GM06990 (cell line): ENCODE measurements around the gene ST6GAL1.

Source experiments
- DNase-seq: peaks from one replicate; pipeline ENCODE4 v3.0.0-alpha.2; 2011; ENCODE audit not compliant: insufficient read length; ENCODE audit errors: extremely low read depth
- H3K27me3 ChIP-seq: replicated peaks from 2 replicates; pipeline ENCODE4 v1.6.0; 2011; ENCODE audit warnings: low read length; ENCODE audit not compliant: control insufficient read depth, insufficient read depth
- H3K36me3 ChIP-seq: 2 replicates; pipeline ENCODE4 v1.5.1; 2011; ENCODE audit warnings: low read length; ENCODE audit not compliant: control insufficient read depth, insufficient read depth
- H3K4me3 ChIP-seq: replicated peaks from 2 replicates; pipeline ENCODE4 v1.5.1; 2011; ENCODE audit warnings: low read depth, mild to moderate bottlenecking, control low read depth, low read length
- CTCF ChIP-seq: IDR thresholded peaks from 2 replicates; pipeline ENCODE4 v1.5.1; 2011; ENCODE audit warnings: low read length, control low read depth, mild to moderate bottlenecking, inconsistent platforms; ENCODE audit not compliant: insufficient read depth, poor library complexity, severe bottlenecking

The ST6GAL1 gene

GRCh38 chr3:187107989-187108388 is 177.7 kb downstream of the ST6GAL1 start:
- Histone ChIP-seq H3K4me3 (no peak overlapping the region), H3K36me3 (no peaks in the 10 kb centered on the region), H3K27me3 (no peaks in the 10 kb centered on the region)
- no peak for TF ChIP-seq CTCF
- no peak for DNase-seq

GRCh38 chr3:187110156-187110555 is 179.8 kb downstream of the ST6GAL1 start:
- Histone ChIP-seq H3K36me3 (no peaks in the 10 kb centered on the region), H3K27me3 (no peaks in the 10 kb centered on the region), H3K4me3 (no peak overlapping the region)
- no peak for DNase-seq
- no peak for TF ChIP-seq CTCF

GRCh38 chr3:187112934-187113793 is 182.8 kb downstream of the ST6GAL1 start:
- no peaks in the 10 kb centered on the region for H3K27me3 ChIP-seq
- H3K36me3 ChIP-seq = no peaks in the 10 kb centered on the region
- TF ChIP-seq CTCF = peak; percentile 58
- H3K4me3 ChIP-seq = no peak overlapping the region
- DNase-seq = no peak

- no peaks in the 10 kb centered on the region for H3K36me3 ChIP-seq
- no peak for DNase-seq
- no peak overlapping the region for H3K4me3 ChIP-seq
- no peaks in the 10 kb centered on the region for H3K27me3 ChIP-seq
- no peak for TF ChIP-seq CTCF
Measured at GRCh38 chr3:187114511-187114910, 184.2 kb downstream of the ST6GAL1 start.

GRCh38 chr3:187120326-187120725 is 190.0 kb downstream of the ST6GAL1 start:
- Histone ChIP-seq H3K36me3 (peaks cover 2% of the 10 kb centered on the region; the same call in 1 of the 2 replicates), H3K27me3 (no peaks in the 10 kb centered on the region), H3K4me3 (no peak overlapping the region)
- no peak for TF ChIP-seq CTCF
- DNase-seq = no peak
